Suppressor macrophage treated with lipopolysaccharide for 4 hours (primary cell): ENCODE results near the gene PCED1B.

Experiments used
- DNase-seq: peaks from one replicate; pipeline ENCODE4 v3.0.0-alpha.2; 2020

Gene PCED1B

GRCh38 chr12:47281667-47282171 lies 202.3 kb downstream of the PCED1B start:
- no peak for DNase-seq

DNA sequence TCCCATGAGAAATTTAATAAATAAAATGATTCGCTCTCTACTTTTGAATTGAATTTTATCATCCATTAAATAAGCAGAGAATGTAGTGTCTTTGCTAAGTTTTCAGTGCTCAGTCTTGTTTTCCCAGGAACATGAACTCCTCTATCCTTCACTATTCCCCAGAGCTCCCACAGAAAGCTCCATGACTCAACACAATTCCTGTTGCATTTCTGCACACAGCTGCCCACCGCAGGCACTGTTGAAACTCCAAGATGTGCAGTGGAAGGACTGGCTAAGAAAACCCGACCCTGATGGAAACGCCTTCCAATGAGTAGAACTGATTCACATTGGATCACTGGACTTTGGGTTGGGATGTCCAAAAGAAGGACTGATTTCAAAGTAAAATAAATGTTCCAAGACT lies 202.8 kb downstream of the PCED1B start:
- DNase-seq = no peak
